HG03469 (cell line): ENCODE measurements around the gene TMEM131.

ENCODE experiments used
- ATAC-seq: cut with Tn5 transposase; IDR thresholded peaks from one replicate; pipeline ENCODE4 v1.9.1; 2021; ENCODE audit warnings: mild to moderate bottlenecking, moderate library complexity, moderate number of reproducible peaks; ENCODE audit not compliant: unreplicated experiment

Gene TMEM131

DNA sequence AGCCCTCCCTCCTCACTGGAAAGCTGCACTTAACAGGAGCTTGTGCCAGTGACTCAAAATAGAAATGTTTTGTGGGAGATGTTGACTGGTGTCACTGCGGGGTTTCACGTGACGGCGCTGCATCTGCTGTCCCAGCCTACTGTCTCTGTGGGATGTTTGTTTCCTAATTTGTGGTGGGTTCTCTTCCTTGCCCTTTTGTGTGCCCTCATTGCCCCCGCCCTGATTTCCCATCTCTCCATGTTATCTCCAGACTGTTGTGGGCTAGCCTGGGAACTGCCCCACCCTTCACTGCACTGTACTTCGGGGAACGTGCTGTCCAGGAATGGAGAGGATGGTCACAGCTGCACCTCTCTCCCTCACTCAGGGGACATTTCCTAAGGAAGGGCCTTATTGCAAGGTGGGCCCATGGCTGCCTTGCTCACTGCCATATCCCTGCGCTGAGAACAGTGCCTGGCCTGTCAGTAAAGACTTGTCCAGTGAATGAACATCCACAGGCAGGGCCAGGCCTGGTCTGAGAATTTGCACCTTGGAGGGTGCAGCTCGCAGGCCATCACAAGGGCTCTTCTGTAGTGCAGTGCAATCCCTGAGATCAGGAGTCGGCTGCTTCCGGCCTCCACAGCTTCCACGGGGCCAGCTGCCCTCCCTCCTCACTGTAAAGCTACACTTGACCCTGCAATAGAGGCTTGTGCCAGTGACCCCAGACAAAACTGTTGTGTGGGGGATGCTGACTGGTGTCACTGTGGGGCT lies 264.3 kb downstream of the TMEM131 start:
- no peak for ATAC-seq

- ATAC-seq, result no peak
These were observed 265.5 kb downstream of the TMEM131 start for GRCh38 chr2:97730245-97730644.

DNA sequence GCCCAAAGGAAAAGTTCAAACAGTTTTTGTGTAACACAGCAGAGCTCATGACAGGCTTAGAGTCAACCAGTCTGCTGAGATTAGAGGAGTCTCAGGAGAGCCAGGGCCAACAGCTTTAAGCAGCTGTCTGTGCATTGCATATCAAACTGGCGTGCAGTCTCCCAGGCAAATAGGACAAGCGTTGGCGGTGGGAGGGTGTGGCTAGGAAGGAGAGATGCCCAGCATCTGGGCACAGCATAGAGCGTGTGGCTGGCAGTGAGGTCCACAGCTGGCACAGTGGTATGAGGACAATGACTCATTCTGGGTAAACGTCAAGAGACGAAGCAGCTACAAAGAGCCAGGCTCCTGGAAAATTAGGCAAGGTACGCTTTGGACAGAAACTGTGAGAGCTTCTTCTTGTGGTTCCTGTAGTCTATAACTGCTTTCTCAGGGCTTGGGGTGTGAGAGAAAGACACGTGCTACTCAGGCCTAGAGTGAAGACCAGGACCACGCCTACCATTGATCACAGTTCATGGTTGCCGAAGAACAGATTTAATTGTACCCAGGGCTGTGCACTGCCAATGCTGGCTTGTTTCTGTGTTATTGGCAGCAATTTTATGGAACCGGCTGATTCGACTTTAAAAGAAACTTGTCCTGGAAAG lies 267.5 kb downstream of the TMEM131 start:
- ATAC-seq, result no peak

GRCh38 chr2:97727296-97727695 lies 268.5 kb downstream of the TMEM131 start:
- ATAC-seq, result no peak

- no peak for ATAC-seq
These were observed 269.3 kb downstream of the TMEM131 start for GRCh38 chr2:97726261-97727064.

DNA sequence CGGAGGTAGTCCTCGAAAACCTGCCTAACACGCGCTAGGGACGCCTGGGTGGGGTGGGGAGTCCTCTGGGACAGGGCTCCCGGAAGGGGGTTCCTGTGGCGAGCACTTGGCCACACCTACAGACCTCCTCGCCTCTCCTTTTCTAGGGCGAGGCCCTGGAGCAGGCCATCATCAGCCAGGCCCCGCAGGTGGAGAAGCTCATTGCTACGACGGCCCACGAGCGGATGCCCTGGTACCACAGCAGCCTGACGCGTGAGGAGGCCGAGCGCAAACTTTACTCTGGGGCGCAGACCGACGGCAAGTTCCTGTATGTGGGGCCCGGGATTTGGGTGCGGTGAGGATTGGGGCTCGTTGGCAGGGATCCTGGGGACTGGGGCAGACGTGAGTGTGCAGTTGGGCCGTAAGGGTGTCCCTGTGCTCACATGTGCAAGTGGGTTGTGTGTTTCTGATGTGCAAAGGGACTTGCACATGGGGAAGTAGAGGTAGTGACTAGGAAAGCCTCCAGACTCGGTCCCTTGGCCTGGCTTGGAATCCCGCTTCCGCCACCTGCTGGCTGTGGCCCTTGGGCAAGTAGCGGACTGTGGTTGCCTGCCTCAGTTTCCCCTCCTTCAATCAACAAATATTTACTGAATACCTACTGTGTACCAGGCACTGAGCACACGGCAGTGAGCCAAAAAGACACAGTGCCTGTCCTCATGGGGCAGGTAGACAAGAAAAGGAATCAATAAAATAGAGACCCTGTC lies 270.6 kb downstream of the TMEM131 start:
- no peak for ATAC-seq

GRCh38 chr2:97724501-97724900 lies 271.2 kb downstream of the TMEM131 start:
- no peak for ATAC-seq

DNA sequence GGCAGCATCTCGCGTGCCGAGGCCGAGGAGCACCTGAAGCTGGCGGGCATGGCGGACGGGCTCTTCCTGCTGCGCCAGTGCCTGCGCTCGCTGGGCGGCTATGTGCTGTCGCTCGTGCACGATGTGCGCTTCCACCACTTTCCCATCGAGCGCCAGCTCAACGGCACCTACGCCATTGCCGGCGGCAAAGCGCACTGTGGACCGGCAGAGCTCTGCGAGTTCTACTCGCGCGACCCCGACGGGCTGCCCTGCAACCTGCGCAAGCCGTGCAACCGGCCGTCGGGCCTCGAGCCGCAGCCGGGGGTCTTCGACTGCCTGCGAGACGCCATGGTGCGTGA lies 271.7 kb downstream of the TMEM131 start:
- no peak for ATAC-seq

DNA sequence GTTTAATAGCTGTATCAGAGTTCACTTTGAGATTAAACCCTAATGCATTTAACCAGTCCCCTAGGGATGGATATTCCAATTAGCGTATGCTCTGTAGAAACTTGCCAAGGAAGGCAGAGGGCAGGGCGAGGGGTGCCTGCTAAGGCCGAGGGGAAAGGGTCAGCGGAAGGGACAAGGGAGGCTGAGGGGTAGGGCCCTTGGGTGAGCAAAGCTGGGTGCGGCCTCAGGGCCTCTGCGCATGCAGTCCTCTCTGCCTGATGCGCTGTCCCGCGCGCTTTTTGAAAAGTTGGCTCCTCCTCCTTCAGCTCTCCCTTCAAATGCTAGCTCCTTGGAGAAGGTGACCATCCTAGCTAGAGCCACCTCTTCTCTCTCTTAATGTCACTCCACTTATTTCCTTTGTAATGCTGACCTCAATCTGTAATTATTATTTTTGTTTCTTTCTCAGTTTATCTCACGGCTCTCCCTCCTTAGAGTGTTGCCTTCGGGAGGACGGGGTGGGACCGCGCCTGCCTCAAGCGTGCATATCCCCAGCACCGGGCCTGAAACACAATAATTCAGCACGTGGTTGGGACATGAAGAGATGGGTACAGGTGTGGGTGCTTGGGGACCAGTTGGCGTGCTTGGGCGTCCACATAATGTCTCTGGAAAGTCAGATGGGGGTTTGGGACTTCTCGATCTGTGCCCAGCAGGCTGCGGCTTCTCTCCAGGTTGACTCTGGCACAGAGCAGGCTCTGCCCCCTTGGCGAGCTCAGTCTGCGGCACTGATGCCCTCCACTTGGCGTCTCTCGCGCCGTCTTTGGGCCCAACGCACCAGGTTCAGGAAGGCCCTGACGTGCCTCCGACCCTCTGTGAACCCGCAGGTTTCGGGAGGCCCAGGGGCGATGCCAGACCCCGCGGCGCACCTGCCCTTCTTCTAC lies 272.3 kb downstream of the TMEM131 start:
- no peak for ATAC-seq

DNA sequence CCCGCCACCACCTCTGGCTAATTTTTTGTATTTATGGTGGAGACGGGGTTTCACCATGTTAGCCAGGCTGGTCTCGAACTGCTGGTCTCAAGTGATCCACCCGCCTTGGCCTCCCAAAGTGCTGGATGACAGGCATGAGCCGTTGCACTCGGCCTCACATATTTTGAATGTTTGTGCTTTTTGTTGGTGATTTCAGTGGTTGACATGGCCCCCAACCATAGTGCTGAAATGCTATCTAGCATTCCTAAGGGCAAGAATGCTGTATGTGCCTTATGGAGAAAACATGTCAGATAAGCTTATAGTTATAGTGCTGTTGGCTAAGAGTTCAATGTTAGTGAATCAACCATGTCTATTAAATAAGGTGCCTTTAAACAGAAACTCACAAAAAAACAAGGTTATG lies 273.5 kb downstream of the TMEM131 start:
- ATAC-seq, result no peak

- ATAC-seq, result no peak
These were observed 275.0 kb downstream of the TMEM131 start for GRCh38 chr2:97720746-97721145.

- no peak for ATAC-seq
These were observed 276.2 kb downstream of the TMEM131 start for GRCh38 chr2:97719362-97720155.

DNA sequence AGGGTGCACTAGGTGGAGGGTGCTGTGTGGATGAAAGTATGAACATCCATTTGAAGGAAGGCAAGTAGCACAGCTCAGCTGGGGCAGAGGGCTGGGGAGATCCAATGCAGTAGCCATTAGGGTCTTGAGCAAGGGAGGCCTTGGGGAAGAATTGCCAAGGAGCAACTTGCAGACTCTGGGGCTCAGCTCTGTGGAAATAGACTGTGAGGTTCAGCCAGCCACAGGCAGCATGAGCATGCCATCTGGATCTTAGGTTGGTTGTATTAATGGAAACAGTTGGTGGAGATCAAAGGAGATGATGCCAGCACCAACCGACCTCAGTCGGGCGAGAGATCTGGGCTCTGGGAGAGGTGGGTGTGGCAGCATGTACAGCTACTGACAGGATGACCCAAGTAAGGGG lies 276.8 kb downstream of the TMEM131 start:
- no peak for ATAC-seq

DNA sequence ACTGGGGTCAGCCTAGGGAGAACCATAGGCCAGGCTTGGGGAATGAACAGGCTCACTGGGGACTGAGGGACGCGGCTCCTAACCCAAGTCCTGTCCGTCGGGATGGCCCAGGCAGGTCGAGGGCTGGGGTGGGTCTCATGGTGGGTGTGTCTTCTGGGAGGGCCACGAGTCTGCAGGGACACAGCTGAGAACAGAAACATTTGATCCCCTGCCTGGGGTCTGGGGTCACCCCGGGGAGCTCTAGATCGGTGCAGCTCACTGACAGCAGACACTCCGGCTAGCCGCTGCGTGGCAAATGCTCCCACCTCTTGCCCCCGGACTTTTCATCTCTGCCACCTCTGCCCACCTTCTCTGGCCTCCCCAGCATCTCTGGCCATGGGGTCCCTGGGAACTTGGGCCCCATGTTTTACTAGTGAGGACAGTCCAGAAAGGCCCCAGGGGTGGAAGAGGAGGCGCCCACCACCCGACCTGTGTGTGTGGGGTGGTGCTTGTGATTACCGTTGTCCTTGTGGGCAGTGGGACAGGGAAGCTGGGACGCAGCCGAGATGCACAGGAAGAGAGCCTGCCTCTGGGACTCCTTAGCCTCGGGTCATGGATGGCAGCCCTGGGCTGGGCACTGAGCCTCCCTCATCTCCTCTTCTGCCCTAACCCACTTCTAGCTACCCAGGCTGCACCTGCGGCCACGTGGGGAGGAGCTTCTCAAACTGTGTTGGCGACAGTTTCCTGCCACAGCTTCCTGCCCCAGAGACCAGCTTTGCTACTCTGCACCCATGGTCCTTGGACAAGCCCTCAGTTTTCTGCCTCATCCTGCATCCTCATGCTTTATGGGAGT lies 277.5 kb downstream of the TMEM131 start:
- ATAC-seq, result no peak

DNA sequence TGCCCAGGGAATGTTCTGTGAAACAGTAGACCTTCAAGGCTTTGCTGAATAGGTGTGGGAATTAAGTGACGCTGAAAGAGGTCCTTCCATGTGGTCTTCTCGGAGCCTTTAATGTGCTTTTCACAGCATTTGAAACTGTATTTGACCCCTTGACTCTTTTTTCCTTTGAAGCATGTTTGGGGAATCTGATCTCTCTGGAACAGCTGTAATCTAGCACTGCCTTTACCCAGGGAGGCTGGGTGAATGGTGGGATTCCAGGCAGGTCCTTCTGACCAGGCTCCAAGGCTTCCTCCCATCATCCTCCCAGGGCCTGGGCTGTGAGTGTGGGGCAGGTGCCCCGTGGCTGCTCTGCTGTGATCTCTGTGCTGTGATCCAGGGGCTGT lies 278.1 kb downstream of the TMEM131 start:
- no peak for ATAC-seq

DNA sequence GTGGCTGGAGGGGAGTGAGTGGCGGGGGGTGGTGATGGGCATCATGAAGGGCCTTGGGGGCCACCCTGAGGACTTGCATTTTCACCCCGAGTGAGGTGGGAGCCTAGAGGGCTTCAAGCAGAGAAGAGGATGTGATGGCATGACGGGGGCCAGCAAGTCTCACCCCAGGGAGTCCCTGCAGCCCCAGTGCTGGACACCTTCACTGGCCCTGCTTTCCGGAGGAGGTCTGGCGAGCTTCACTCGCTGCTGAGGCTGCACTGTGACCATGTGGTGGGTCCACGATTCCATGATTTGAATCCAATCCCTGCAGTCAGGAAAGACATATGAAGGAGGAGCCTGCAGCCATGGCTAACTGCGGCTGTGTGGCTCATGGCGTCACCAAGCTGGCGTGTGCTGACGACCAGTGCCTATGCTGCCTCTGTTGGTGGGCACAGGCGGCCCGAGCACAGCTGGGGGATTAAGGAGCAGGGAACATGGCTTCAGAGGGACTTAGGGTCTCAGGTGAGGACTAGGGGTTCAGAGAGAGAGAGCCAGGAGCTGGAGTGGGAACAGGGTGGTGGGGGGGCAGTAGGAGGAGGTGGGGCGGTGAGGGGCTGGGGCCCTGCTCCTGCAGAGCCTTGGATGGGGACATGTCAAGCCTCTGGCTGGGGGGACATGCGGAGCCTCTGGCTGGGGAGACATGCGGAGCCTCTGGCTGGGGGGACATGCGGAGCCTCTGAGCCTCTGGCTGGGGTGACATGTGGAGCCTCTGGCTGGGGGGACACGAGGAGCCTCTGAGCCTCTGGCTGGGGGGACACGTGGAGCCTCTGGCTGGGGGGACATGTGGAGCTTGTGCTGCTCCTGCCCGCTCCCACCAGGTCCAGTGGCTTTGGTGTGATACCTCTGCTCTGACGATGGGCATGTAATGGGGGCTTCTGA lies 278.8 kb downstream of the TMEM131 start:
- ATAC-seq, result no peak

- ATAC-seq, result no peak
These were observed 279.6 kb downstream of the TMEM131 start for GRCh38 chr2:97715951-97716694.
